Peyer's patch (tissue), 4 donors: Measurements from ENCODE around the gene THOC6. TPM values are rescaled to one million over a fixed set of nuclear protein-coding genes. Genes with fewer than 3 reads are reported as not detected.

ENCODE experiments used
- DNase-seq, 3 donors: peaks; one replicate each; pipeline ENCODE4 v3.0.0-alpha.2; 2017 to 2019
- H3K27ac ChIP-seq, 4 donors: fragments of 200-600 bp; sonication (generic); one replicate each; pipeline ENCODE4 v1.5.1; 2016 to 2019
- H3K27me3 ChIP-seq, 2 donors: fragments of 200-600 bp; sonication (generic); one replicate each; pipeline ENCODE4 v1.5.1; 2019
- H3K36me3 ChIP-seq, 3 donors: fragments of 200-600 bp; sonication (generic); one replicate each; pipeline ENCODE4 v1.5.1; 2016 to 2019
- H3K4me1 ChIP-seq, 4 donors: fragments of 200-600 bp; sonication (generic); one replicate each; pipeline ENCODE4 v1.5.1; 2016 to 2019
- H3K4me3 ChIP-seq, 4 donors: fragments of 200-600 bp; sonication (generic); 1 replicate in 3 of 4; 2 replicates in 1 of 4; pipeline ENCODE4 v1.5.1; 2016 to 2019; ENCODE audit warnings: mild to moderate bottlenecking in 1 of 4
- H3K9me3 ChIP-seq, 4 donors: fragments of 200-600 bp; sonication (generic); one replicate each; pipeline ENCODE4 v1.5.1; 2016 to 2019; ENCODE audit warnings: mild to moderate bottlenecking in 1 of 4
- CTCF ChIP-seq, 6 experiments: fragments of 450-650 bp in 4 of 6; fragments of 200-600 bp in 2 of 6; sonication (generic) in 1 of 6; IDR thresholded peaks; one replicate each; pipeline ENCODE4 v1.5.1; 2017 to 2019; ENCODE audit warnings: antibody characterized with exemption in 6 of 6, mild to moderate bottlenecking in 3 of 6, moderate library complexity in 1 of 6
- POLR2A ChIP-seq, 2 donors: fragments of 450-650 bp; IDR thresholded peaks; one replicate each; pipeline ENCODE4 v1.5.1; 2017; ENCODE audit warnings: antibody characterized with exemption in 2 of 2, mild to moderate bottlenecking in 2 of 2, moderate library complexity in 2 of 2
- total RNA-seq, 4 donors: library from RNA; depleted of rRNA; stranded (reverse); fragments of >200 nt; gene quantifications; one replicate each; pipeline ENCODE4 v1.1.0, GENCODE V29; 2016

THOC6 gene
- total RNA-seq, 4 donors from 2014 or later, result 9.6 to 64.4 (median 27.1) TPM

- H3K27me3 ChIP-seq, result peaks cover 0 to 12% of the 10 kb centered on the region in 2 donors
- H3K4me3 ChIP-seq, result peak overlapping the region; percentile 4 to 68 (median 48)
- peak overlapping the region in 3 of 4 donors; percentile 74 to 79 (median 77) for H3K27ac ChIP-seq
- H3K4me1 ChIP-seq, result peaks cover 0 to 44% (median 7%) of the 10 kb centered on the region in 4 donors
- H3K9me3 ChIP-seq, result no peaks in the 10 kb centered on the region
- peak in 1 of 3 donors; percentile 78 for DNase-seq
- TF ChIP-seq CTCF (IDR thresholded peaks at IDR 0.05), result no peak
- TF ChIP-seq POLR2A (IDR thresholded peaks at IDR 0.05), result no peak
- no peaks in the 10 kb centered on the region for H3K36me3 ChIP-seq
These were observed 12.3 kb downstream of the THOC6 start for GRCh38 chr16:3035972-3036725.

GRCh38 chr16:3036726-3037315 is 13.0 kb downstream of the THOC6 start, which contains the start of gene BICDL2:
Gene BICDL2, minus strand, starts transcription at chr16:3036944. Its CDS starts 1,448 bp downstream, at chr16:3035496.
- Histone ChIP-seq H3K9me3 (no peaks in the 10 kb centered on the region), H3K27me3 (peaks cover 0 to 12% of the 10 kb centered on the region in 2 donors), H3K36me3 (no peaks in the 10 kb centered on the region), H3K27ac (peak within 1 kb of the TSS in 3 of 4 donors; percentile 74 to 79 (median 77)), H3K4me1 (peaks cover 0 to 43% (median 7%) of the 10 kb centered on the region in 4 donors), H3K4me3 (peak within 1 kb of the TSS; percentile 4 to 68 (median 48))
- no peak for TF ChIP-seq CTCF (IDR thresholded peaks at IDR 0.05)
- peak; percentile 25 to 69 for TF ChIP-seq POLR2A (IDR thresholded peaks at IDR 0.05)
- DNase-seq, result peak in 2 of 3 donors; percentile 84 to 88

- Histone ChIP-seq H3K36me3 (no peaks in the 10 kb centered on the region), H3K27me3 (peaks cover 0 to 12% of the 10 kb centered on the region in 2 donors), H3K4me1 (peaks cover 0 to 29% (median 7%) of the 10 kb centered on the region in 4 donors), H3K4me3 (no peak overlapping the region), H3K27ac (peak overlapping the region in 3 of 4 donors; percentile 46 to 92 (median 69)), H3K9me3 (no peaks in the 10 kb centered on the region)
- peak in 1 of 3 donors; percentile 76 for DNase-seq
- TF ChIP-seq CTCF (IDR thresholded peaks at IDR 0.05), result no peak
- peak in 1 of 2 donors; percentile 29 for TF ChIP-seq POLR2A (IDR thresholded peaks at IDR 0.05)
These were observed 14.4 kb downstream of the THOC6 start for GRCh38 chr16:3038256-3038655.

GRCh38 chr16:3038896-3039295 is 15.1 kb downstream of the THOC6 start:
- H3K4me3 ChIP-seq, result no peak overlapping the region
- H3K27ac ChIP-seq, result peak overlapping the region in 3 of 4 donors; percentile 46 to 92 (median 69)
- no peaks in the 10 kb centered on the region for H3K36me3 ChIP-seq
- peaks cover 0 to 28% (median 7%) of the 10 kb centered on the region in 4 donors for H3K4me1 ChIP-seq
- peaks cover 0 to 13% of the 10 kb centered on the region in 2 donors for H3K27me3 ChIP-seq
- no peak for TF ChIP-seq CTCF (IDR thresholded peaks at IDR 0.05)
- TF ChIP-seq POLR2A (IDR thresholded peaks at IDR 0.05), result peak; percentile 34 to 58
- no peaks in the 10 kb centered on the region for H3K9me3 ChIP-seq
- peak in 2 of 3 donors; percentile 81 to 88 for DNase-seq

GRCh38 chr16:3042376-3042775 is 18.5 kb downstream of the THOC6 start:
- no peak for DNase-seq
- H3K4me3 ChIP-seq, result no peak overlapping the region
- H3K27ac ChIP-seq, result no peak overlapping the region
- TF ChIP-seq CTCF (IDR thresholded peaks at IDR 0.05) (no peak), POLR2A (IDR thresholded peaks at IDR 0.05) (no peak)
- peaks cover 0 to 35% of the 10 kb centered on the region in 2 donors for H3K27me3 ChIP-seq
- peaks cover 5 to 39% (median 18%) of the 10 kb centered on the region in 4 donors for H3K4me1 ChIP-seq
- no peaks in the 10 kb centered on the region for H3K36me3 ChIP-seq
- H3K9me3 ChIP-seq, result no peaks in the 10 kb centered on the region
